ENCODE measurements around the gene BLOC1S1. TPM values are rescaled to one million over a fixed set of nuclear protein-coding genes. Genes with fewer than 3 reads are reported as not detected.

Gene BLOC1S1
- total RNA-seq, 1 experiment from 2014 or later = 85.5 TPM

DNA sequence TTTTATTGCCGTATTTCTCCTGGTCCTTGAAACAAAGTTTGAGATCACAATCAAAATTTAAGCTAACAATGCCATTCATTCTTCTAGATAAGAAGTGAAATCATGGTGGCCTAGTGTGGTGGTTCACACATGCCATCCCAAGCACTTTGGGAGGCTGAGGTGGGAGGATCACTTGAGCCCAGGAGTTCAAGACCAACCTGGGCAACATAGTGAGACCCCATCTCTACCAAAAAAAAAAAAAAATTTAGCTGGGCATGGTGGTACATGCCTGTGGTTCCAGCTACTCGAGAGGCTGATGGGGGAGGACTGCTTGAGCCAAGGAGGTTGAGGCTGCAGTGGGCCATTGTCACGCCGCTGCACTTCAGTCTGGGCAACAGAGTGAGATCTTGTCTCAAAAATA lies 51.3 kb downstream of the BLOC1S1 start (continued):
- no peak for TF ChIP-seq EZH2 (IDR thresholded peaks at IDR 0.05)
- TF ChIP-seq EZH2phosphoT487 (IDR thresholded peaks at IDR 0.05; ENCODE audit: borderline replicate concordance) = no peak
- no peak for TF ChIP-seq SIN3A (IDR thresholded peaks at IDR 0.05; ENCODE audit: low read depth)
- TF ChIP-seq, protein P1, sequence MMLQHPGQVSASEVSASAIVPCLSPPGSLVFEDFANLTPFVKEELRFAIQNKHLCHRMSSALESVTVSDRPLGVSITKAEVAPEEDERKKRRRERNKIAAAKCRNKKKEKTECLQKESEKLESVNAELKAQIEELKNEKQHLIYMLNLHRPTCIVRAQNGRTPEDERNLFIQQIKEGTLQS (IDR thresholded peaks at IDR 0.05) = no peak
- no peak for TF ChIP-seq EGR1 (IDR thresholded peaks at IDR 0.05; ENCODE audit: low read depth)
- TF ChIP-seq SRF (IDR thresholded peaks at IDR 0.05; ENCODE audit: low read depth) = no peak
- no peak for TF ChIP-seq POLR2AphosphoS5 (IDR thresholded peaks at IDR 0.05; ENCODE audit: low read depth, low read length)
- no peak for TF ChIP-seq RAD21 (IDR thresholded peaks at IDR 0.05; ENCODE audit: low read depth)
- no peak for TF ChIP-seq CEBPB (IDR thresholded peaks at IDR 0.05; ENCODE audit: low read depth)
- no peak for TF ChIP-seq ELF1 (IDR thresholded peaks at IDR 0.05; ENCODE audit: borderline replicate concordance, low read depth)
- no peak for TF ChIP-seq SP1 (IDR thresholded peaks at IDR 0.05; ENCODE audit: low read depth)

Other genes starting within 250 kb of the BLOC1S1 start
- not detected for gene OR6C70, start 245.9 kb upstream of the BLOC1S1 start, total RNA-seq (2021; ENCODE audit: unreplicated experiment)
- gene OR6C68, start 223.7 kb upstream of the BLOC1S1 start, total RNA-seq (2021; ENCODE audit: unreplicated experiment) = not detected
- gene OR6C4, start 166.4 kb upstream of the BLOC1S1 start, total RNA-seq (2021; ENCODE audit: unreplicated experiment) = not detected
- gene OR2AP1, start 143.6 kb upstream of the BLOC1S1 start, total RNA-seq (2021; ENCODE audit: unreplicated experiment) = not detected
- not detected for gene OR10P1, start 79.2 kb upstream of the BLOC1S1 start, total RNA-seq (2021; ENCODE audit: unreplicated experiment)
- gene ITGA7, start 8.1 kb upstream of the BLOC1S1 start, total RNA-seq (2021; ENCODE audit: unreplicated experiment) = 17.8 TPM
- gene RDH5, start 4.3 kb downstream of the BLOC1S1 start, total RNA-seq (2021; ENCODE audit: unreplicated experiment) = 6.2 TPM
- 355 TPM for gene CD63, start 13.0 kb downstream of the BLOC1S1 start, total RNA-seq (2021; ENCODE audit: unreplicated experiment)
- 5.3 TPM for gene GDF11, start 27.1 kb downstream of the BLOC1S1 start, total RNA-seq (2021; ENCODE audit: unreplicated experiment)
- gene SARNP, start 101.7 kb downstream of the BLOC1S1 start, total RNA-seq (2021; ENCODE audit: unreplicated experiment) = 82.4 TPM
- gene ORMDL2, start 102.0 kb downstream of the BLOC1S1 start, total RNA-seq (2021; ENCODE audit: unreplicated experiment) = 25.5 TPM
- gene DNAJC14, start 113.5 kb downstream of the BLOC1S1 start, total RNA-seq (2021; ENCODE audit: unreplicated experiment) = 39.2 TPM
- gene MMP19, start 126.9 kb downstream of the BLOC1S1 start, total RNA-seq (2021; ENCODE audit: unreplicated experiment) = 2.3 TPM
- 24.8 TPM for gene PYM1, start 211.8 kb downstream of the BLOC1S1 start, total RNA-seq (2021; ENCODE audit: unreplicated experiment)
- 58.3 TPM for gene DGKA, start 215.1 kb downstream of the BLOC1S1 start, total RNA-seq (2021; ENCODE audit: unreplicated experiment)
- 5.8 TPM for gene PMEL, start 250.0 kb downstream of the BLOC1S1 start, total RNA-seq (2021; ENCODE audit: unreplicated experiment)